Activated CD4-positive, alpha-beta T cell treated with anti-CD3 and anti-CD28 coated beads for 36 hours (primary cell): ENCODE results near the gene OTUD5. TPM values are rescaled to one million over a fixed set of nuclear protein-coding genes. Genes with fewer than 3 reads are reported as not detected.

Experiments used
- ATAC-seq: fragments of 200-7000 bp; cut with Tn5 transposase; one replicate; pipeline ENCODE4 v1.10.0; 2021; ENCODE audit warnings: mild to moderate bottlenecking, moderate library complexity
- CTCF ChIA-PET: fragments of 350-600 bp; sonication (Branson Sonifier 250); formaldehyde crosslinking; loops from one replicate; lab custom pipeline; 2021; ENCODE audit warnings: antibody characterized with exemption; lab: Charles Lee
- POLR2A ChIA-PET: fragments of 350-600 bp; sonication (Branson Sonifier 250); formaldehyde crosslinking; loops from one replicate; lab custom pipeline; 2021; ENCODE audit warnings: antibody characterized with exemption, inconsistent platforms; lab: Charles Lee
- DNase-seq: peaks from one replicate; pipeline ENCODE4 v3.0.0-alpha.2; 2020
- H3K27ac Mint-ChIP-seq: one replicate; pipeline ENCODE4 v1.8.0; 2021; ENCODE audit warnings: mixed read lengths
- H3K27me3 Mint-ChIP-seq: one replicate; pipeline ENCODE4 v1.8.0; 2021; ENCODE audit warnings: mixed read lengths
- H3K36me3 Mint-ChIP-seq: one replicate; pipeline ENCODE4 v1.8.0; 2021; ENCODE audit warnings: low read depth, mixed read lengths
- H3K4me1 Mint-ChIP-seq: one replicate; pipeline ENCODE4 v1.8.0; 2021; ENCODE audit warnings: mixed read lengths
- H3K4me3 Mint-ChIP-seq: one replicate; pipeline ENCODE4 v1.8.0; 2021; ENCODE audit warnings: mild to moderate bottlenecking, moderate library complexity, mixed read lengths
- H3K9me3 Mint-ChIP-seq: one replicate; pipeline ENCODE4 v1.8.0; 2021; ENCODE audit warnings: low read depth, mixed read lengths
- intact Hi-C, 2 experiments: fragments of 100-400 bp; cut with DNase I in 1 of 2; cut with micrococcal nuclease in 1 of 2; formaldehyde crosslinking; loops; one replicate each; pipeline versions ENCODE4 v1.14.2 to v1.15.1; 2022 to 2024; cut with DNase I, micrococcal nuclease
- total RNA-seq, 2 experiments: library from RNA; stranded (reverse); gene quantifications; one replicate each; pipeline ENCODE4 v1.2.3, GENCODE V29; 2021

The OTUD5 gene, protein sequence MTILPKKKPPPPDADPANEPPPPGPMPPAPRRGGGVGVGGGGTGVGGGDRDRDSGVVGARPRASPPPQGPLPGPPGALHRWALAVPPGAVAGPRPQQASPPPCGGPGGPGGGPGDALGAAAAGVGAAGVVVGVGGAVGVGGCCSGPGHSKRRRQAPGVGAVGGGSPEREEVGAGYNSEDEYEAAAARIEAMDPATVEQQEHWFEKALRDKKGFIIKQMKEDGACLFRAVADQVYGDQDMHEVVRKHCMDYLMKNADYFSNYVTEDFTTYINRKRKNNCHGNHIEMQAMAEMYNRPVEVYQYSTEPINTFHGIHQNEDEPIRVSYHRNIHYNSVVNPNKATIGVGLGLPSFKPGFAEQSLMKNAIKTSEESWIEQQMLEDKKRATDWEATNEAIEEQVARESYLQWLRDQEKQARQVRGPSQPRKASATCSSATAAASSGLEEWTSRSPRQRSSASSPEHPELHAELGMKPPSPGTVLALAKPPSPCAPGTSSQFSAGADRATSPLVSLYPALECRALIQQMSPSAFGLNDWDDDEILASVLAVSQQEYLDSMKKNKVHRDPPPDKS
- total RNA-seq, result 10 to 100 TPM; 68.0 to 98.1 TPM

- CTCF ChIA-PET, result interaction anchor here (0.7 to 1.4 kb wide), 3 partner anchors 11 to 39 kb away, joined by 3 to 6 read pairs (median 3); no protein-coding TSS in a partner anchor
- ATAC-seq (peak; percentile 54), DNase-seq (peak; percentile 82)
These were observed at the start of gene OTUD5 for GRCh38 chrX:48957477-48957826. TSS of gene OTUD5 (minus strand) at chrX:48957607. CDS start at chrX:48957570, 37 bp downstream.

GRCh38 chrX:49003696-49004095 is 46.3 kb upstream of the OTUD5 start:
- ATAC-seq, result no peak
- ChIA-PET CTCF (no interaction called here), POLR2A (no interaction called here)
- H3K27ac Mint-ChIP-seq, result no peak overlapping the region
- no peak overlapping the region for H3K4me3 Mint-ChIP-seq
- no peaks in the 10 kb centered on the region for H3K27me3 Mint-ChIP-seq
- H3K36me3 Mint-ChIP-seq, result peaks cover 15% of the 10 kb centered on the region
- intact Hi-C loops, result loop anchor here (2.0 to 5.0 kb wide), 5 partner anchors 46 to 265 kb away; partner anchors contain the start of genes OTUD5 (in 1 of the 2) and PPP1R3F (in 1 of the 2)
- peaks cover 22% of the 10 kb centered on the region for H3K4me1 Mint-ChIP-seq
- no peaks in the 10 kb centered on the region for H3K9me3 Mint-ChIP-seq
- DNase-seq, result no peak

More at GRCh38 chrX:48957477-48957826, at the start of gene OTUD5:
- intact Hi-C loops, result loop anchor here (1.0 to 5.0 kb wide), 5 partner anchors 38 to 312 kb away; partner anchors contain the start of genes GRIPAP1 (in 1 of the 2), PIM2 (in 1 of the 2), PPP1R3F (in 1 of the 2) and PQBP1 (in 1 of the 2)
- POLR2A ChIA-PET, result interaction anchor here (0.6 to 3.2 kb wide), 6 partner anchors 14 to 56 kb away, joined by 3 to 27 read pairs (median 5); partner anchors contain the start of genes PIM2 and SLC35A2
- Mint-ChIP-seq H3K9me3 (no peaks in the 10 kb centered on the region), H3K27ac (peak within 1 kb of the TSS; percentile 100), H3K36me3 (peaks cover 25% of the 10 kb centered on the region), H3K4me1 (peaks cover 34% of the 10 kb centered on the region), H3K4me3 (peak within 1 kb of the TSS; percentile 93), H3K27me3 (no peaks in the 10 kb centered on the region)

DNA sequence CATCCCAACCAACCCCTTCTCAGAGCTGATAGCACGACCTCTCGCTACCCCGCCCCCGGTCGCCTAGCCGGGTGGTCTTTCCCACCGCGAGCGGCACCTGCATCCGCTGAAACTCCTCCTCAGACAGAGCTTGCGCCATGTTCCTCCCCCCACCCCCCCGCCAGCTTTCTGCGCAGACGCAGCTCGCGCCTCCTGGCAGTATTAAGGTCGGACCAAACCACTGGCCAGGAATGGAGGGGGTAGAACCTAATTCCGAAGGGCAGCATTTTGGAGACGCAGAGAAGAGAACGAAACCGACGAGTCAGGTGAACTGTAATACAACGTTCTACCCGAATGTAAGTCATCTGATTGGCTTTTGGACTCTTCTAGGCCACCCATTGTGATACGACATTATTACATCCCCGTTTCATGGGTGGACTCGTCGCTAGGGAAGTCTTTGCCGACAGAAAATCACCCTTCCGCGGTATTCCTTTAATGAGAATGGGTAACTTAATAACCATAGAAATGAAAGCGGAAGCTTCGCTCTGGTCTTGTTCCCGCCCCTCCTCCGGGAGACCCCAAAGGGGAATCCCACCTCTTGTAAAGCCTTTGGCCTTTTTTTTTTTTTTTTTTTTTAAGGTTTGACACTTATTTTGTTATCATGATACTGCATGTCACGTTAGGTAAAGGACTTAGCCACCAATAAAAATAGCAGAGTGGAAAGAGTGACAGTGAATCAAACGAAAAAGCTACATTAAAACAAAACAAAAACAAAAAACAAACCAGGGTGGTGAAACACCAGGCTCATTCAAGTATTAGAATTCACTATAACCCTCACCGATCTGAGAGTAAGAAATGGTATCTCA is 44.9 kb upstream of the OTUD5 start, which contains the start of gene GRIPAP1:
TSS of gene GRIPAP1 (minus strand) at position 174 of the 845 bp plus-strand sequence. CDS start at position 139, 35 bp downstream.
- CTCF ChIA-PET, result interaction anchor here (0.6 to 1.3 kb wide), 4 partner anchors 41 to 227 kb away, joined by 3 to 5 read pairs (median 4); partner anchors contain the start of gene TFE3
- peak within 1 kb of the TSS; percentile 98 for H3K27ac Mint-ChIP-seq
- intact Hi-C loops, result loop anchor here (1.0 to 5.0 kb wide), 13 partner anchors 41 to 428 kb away; partner anchors contain the start of genes TFE3 (in 2 of the 2), OTUD5 (in 1 of the 2), PPP1R3F (in 1 of the 2) and PRAF2 (in 1 of the 2)
- peak within 1 kb of the TSS; percentile 97 for H3K4me3 Mint-ChIP-seq
- POLR2A ChIA-PET, result interaction anchor here (1.0 kb wide), 1 partner anchor 326 kb away, joined by 7 read pairs; no protein-coding TSS in a partner anchor
- DNase-seq, result peak; percentile 87
- no peaks in the 10 kb centered on the region for H3K27me3 Mint-ChIP-seq
- H3K36me3 Mint-ChIP-seq, result peaks cover 27% of the 10 kb centered on the region
- H3K9me3 Mint-ChIP-seq, result no peaks in the 10 kb centered on the region
- peaks cover 34% of the 10 kb centered on the region for H3K4me1 Mint-ChIP-seq
- ATAC-seq, result peak; percentile 82

DNA sequence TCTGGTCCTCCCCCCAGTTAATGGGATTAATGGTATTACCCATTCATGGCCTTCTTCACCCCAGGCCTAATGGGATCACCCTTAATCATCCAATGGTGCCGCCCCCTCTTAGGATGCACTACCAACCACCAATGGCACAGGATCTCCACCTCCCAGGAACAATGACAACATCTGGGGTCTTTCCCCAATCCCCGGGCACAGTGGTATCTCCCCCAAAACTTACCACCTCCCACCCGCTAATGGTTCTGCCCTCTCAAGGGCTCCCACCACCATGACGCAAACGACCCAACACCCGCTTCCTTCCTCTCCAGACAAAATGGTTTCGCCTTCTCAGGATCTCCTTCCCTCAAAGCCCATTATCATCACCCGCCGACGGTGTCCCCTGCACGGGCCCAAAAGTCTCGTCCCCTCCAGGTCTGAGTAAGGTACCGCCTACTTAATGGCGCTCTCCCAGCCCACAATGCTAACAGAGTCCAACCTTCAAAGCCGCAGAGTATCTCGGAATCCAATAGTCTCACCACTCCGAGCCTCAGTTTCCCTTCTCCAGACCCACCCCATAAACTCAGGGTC is 44.2 kb upstream of the OTUD5 start:
- DNase-seq (peak; percentile 62), ATAC-seq (peak; percentile 53)
- POLR2A ChIA-PET, result interaction anchor here (1.0 kb wide), 1 partner anchor 325 kb away, joined by 7 read pairs; no protein-coding TSS in a partner anchor
- Mint-ChIP-seq H3K9me3 (no peaks in the 10 kb centered on the region), H3K27ac (peak overlapping the region; percentile 98), H3K36me3 (peaks cover 34% of the 10 kb centered on the region), H3K4me1 (peaks cover 36% of the 10 kb centered on the region), H3K27me3 (no peaks in the 10 kb centered on the region), H3K4me3 (peak overlapping the region; percentile 97)
- CTCF ChIA-PET, result interaction anchor here (0.6 to 1.3 kb wide), 3 partner anchors 42 to 226 kb away, joined by 4 to 5 read pairs (median 4); partner anchors contain the start of gene TFE3
- intact Hi-C loops, result loop anchor here (1.0 to 5.0 kb wide), 13 partner anchors 42 to 427 kb away; partner anchors contain the start of genes TFE3 (in 2 of the 2), OTUD5 (in 1 of the 2), PPP1R3F (in 1 of the 2) and PRAF2 (in 1 of the 2)

DNA sequence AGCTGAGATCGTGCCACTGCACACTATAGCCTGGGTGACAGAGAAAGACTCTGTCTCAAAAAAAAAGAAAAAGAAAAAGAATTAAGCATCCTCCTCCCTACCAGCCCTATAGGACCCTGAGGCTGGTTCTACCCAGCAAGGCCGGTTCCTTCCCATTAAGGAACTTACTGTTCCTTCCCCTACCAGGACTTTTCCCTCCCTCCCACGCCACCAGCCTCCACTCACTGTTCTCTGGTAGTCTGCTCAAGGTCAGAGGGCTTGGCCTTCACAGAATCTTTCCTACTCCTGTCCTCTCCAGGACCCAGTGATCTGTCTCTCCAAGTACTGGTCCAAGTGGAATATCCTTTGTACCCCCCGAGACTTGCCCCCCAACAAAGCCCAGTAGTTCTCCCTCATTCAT is 43.2 kb upstream of the OTUD5 start:
- CTCF ChIA-PET, result no interaction called here
- no peaks in the 10 kb centered on the region for H3K27me3 Mint-ChIP-seq
- intact Hi-C loops, result loop anchor here in 1 of 2 experiments (5.0 kb wide), 1 partner anchor 43 kb away; the partner anchor contains the start of gene OTUD5
- H3K27ac Mint-ChIP-seq, result no peak overlapping the region
- ATAC-seq (no peak), DNase-seq (no peak)
- H3K36me3 Mint-ChIP-seq, result peaks cover 36% of the 10 kb centered on the region
- no peaks in the 10 kb centered on the region for H3K9me3 Mint-ChIP-seq
- peak overlapping the region; percentile 97 for H3K4me3 Mint-ChIP-seq
- POLR2A ChIA-PET, result no interaction called here
- H3K4me1 Mint-ChIP-seq, result peaks cover 36% of the 10 kb centered on the region

GRCh38 chrX:48999030-48999429 is 41.6 kb upstream of the OTUD5 start:
- no peak overlapping the region for H3K27ac Mint-ChIP-seq
- intact Hi-C loops, result no loop called here

GRCh38 chrX:48998391-48998790 is 41.0 kb upstream of the OTUD5 start:
- Mint-ChIP-seq H3K36me3 (peaks cover 39% of the 10 kb centered on the region), H3K4me1 (peaks cover 36% of the 10 kb centered on the region), H3K4me3 (no peak overlapping the region), H3K27me3 (no peaks in the 10 kb centered on the region), H3K9me3 (no peaks in the 10 kb centered on the region), H3K27ac (no peak overlapping the region)
- POLR2A ChIA-PET, result no interaction called here
- DNase-seq, result no peak
- CTCF ChIA-PET, result interaction anchor here (1.7 kb wide), 1 partner anchor 40 kb away, joined by 5 read pairs; no protein-coding TSS in a partner anchor
- ATAC-seq, result no peak
- intact Hi-C loops, result no loop called here

More at GRCh38 chrX:48999030-48999429, 41.6 kb upstream of the OTUD5 start:
- Mint-ChIP-seq H3K9me3 (no peaks in the 10 kb centered on the region), H3K4me1 (peaks cover 36% of the 10 kb centered on the region), H3K27me3 (no peaks in the 10 kb centered on the region), H3K36me3 (peaks cover 39% of the 10 kb centered on the region), H3K4me3 (no peak overlapping the region)
- DNase-seq (peak; percentile 30), ATAC-seq (no peak)
- ChIA-PET POLR2A (no interaction called here), CTCF (interaction anchor here (1.7 kb wide), 1 partner anchor 40 kb away, joined by 5 read pairs; no protein-coding TSS in a partner anchor)

GRCh38 chrX:48997865-48998264 is 40.5 kb upstream of the OTUD5 start:
- intact Hi-C loops, result no loop called here
- H3K9me3 Mint-ChIP-seq, result no peaks in the 10 kb centered on the region
- no peaks in the 10 kb centered on the region for H3K27me3 Mint-ChIP-seq
- no peak overlapping the region for H3K4me3 Mint-ChIP-seq
- H3K36me3 Mint-ChIP-seq, result peaks cover 39% of the 10 kb centered on the region
- CTCF ChIA-PET, result interaction anchor here (1.7 kb wide), 1 partner anchor 39 kb away, joined by 5 read pairs; no protein-coding TSS in a partner anchor
- POLR2A ChIA-PET, result no interaction called here
- DNase-seq, result no peak
- H3K4me1 Mint-ChIP-seq, result peaks cover 36% of the 10 kb centered on the region
- no peak for ATAC-seq
- no peak overlapping the region for H3K27ac Mint-ChIP-seq

DNA sequence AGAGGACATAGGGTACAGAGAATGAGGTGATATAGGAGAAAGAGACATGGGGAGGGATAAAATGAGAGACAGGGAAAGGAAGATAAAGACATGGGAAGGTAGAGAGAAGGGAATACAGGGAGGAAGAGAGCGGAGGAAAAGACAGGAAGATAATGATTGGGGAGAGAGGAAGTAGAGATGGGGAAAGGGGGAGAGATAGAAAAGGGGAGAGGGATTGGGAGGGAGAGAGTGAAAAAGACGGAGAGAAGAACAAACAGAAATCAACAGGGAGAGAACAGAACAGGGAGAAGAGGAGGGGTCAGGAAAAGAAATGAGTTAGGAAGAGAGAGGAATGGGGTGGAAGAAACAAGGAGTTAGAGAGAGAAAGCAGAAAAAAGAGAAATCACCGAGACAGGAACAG is 40.0 kb upstream of the OTUD5 start:
- peaks cover 39% of the 10 kb centered on the region for H3K36me3 Mint-ChIP-seq
- POLR2A ChIA-PET, result no interaction called here

GRCh38 chrX:48996969-48997368 is 39.6 kb upstream of the OTUD5 start:
- no peak overlapping the region for H3K27ac Mint-ChIP-seq
- H3K9me3 Mint-ChIP-seq, result no peaks in the 10 kb centered on the region
- intact Hi-C loops, result no loop called here
- no peaks in the 10 kb centered on the region for H3K27me3 Mint-ChIP-seq
- no peak overlapping the region for H3K4me3 Mint-ChIP-seq
- peaks cover 36% of the 10 kb centered on the region for H3K4me1 Mint-ChIP-seq
- DNase-seq (peak; percentile 16), ATAC-seq (no peak)
- H3K36me3 Mint-ChIP-seq, result peaks cover 39% of the 10 kb centered on the region
- POLR2A ChIA-PET, result no interaction called here
- CTCF ChIA-PET, result no interaction called here

More for the DNA sequence above, 40.0 kb upstream of the OTUD5 start:
- Mint-ChIP-seq H3K4me1 (peaks cover 36% of the 10 kb centered on the region), H3K9me3 (no peaks in the 10 kb centered on the region), H3K27me3 (no peaks in the 10 kb centered on the region), H3K27ac (no peak overlapping the region), H3K4me3 (no peak overlapping the region)
- CTCF ChIA-PET, result no interaction called here
- ATAC-seq, result no peak
- no peak for DNase-seq
- intact Hi-C loops, result no loop called here
